Measurements from ENCODE around the gene NMS. TPM values are rescaled to one million over a fixed set of nuclear protein-coding genes. Genes with fewer than 3 reads are reported as not detected.

NMS gene
- total and polyA plus RNA-seq, 10 of the 15 experiments (the other 5 are each of a cell fraction or from before 2014, with no cell fraction given) = not detected

- TF ChIP-seq NR2C2 (IDR thresholded peaks at IDR 0.05; ENCODE audit: borderline replicate concordance, control insufficient read depth, insufficient read length, low read depth) (no peak), IKZF2 (IDR thresholded peaks at IDR 0.05) (no peak), BCL3 (IDR thresholded peaks at IDR 0.05; ENCODE audit: borderline replicate concordance, insufficient read depth, low read depth, low read length, poor library complexity, severe bottlenecking) (no peak), CBFB (IDR thresholded peaks at IDR 0.05; ENCODE audit: low read depth) (no peak)
These were observed 57.2 kb downstream of the NMS start (continued) for GRCh38 chr2:100527440-100528015.

GRCh38 chr2:100529176-100529575 lies 58.9 kb downstream of the NMS start:
- ChIA-PET CTCF (no interaction called here), RAD21 (ENCODE audit: unreplicated experiment) (interaction anchor here (0.6 kb wide), 1 partner anchor 10 kb away, joined by 3 read pairs; no protein-coding TSS in a partner anchor), POLR2A (no interaction called here), SMC1A (ENCODE audit: uncharacterized antibody, unreplicated experiment) (no interaction called here)
- in situ Hi-C loops (cut with MboI) = no loop called here
- Histone ChIP-seq H2AFZ (ENCODE audit: control insufficient read depth, low read depth, low read length) (no peak overlapping the region), H3K79me2 (ENCODE audit: control insufficient read depth, insufficient read depth, low read length) (no peaks in the 10 kb centered on the region), H3K4me3 (no peak overlapping the region), H3K27ac (ENCODE audit: control insufficient read depth, insufficient read depth) (no peak overlapping the region), H3K36me3 (ENCODE audit: control insufficient read depth in 2 of 2, insufficient read depth in 2 of 2, low read length in 1 of 2) (no peaks in the 10 kb centered on the region), H3K4me2 (ENCODE audit: control insufficient read depth, insufficient read depth) (no peak overlapping the region), H3K4me1 (ENCODE audit: control insufficient read depth, insufficient read depth, low read length) (no peaks in the 10 kb centered on the region), H3K27me3 (replicated peaks in 1 of 2; ENCODE audit: control insufficient read depth in 2 of 2, insufficient read depth in 2 of 2, low read length in 1 of 2) (peaks cover 2 to 3% of the 10 kb centered on the region in 2 experiments; a peak in 2 of 4 replicates), H4K20me1 (ENCODE audit: control insufficient read depth, insufficient read depth) (no peaks in the 10 kb centered on the region), H3K9ac (ENCODE audit: control insufficient read depth, insufficient read depth, low read length) (no peak overlapping the region), H3K9me3 (replicated peaks; ENCODE audit: control insufficient read depth, insufficient read depth, low read length) (no peaks in the 10 kb centered on the region; the same call in 2 of the 3 replicates)
- intact Hi-C loops (cut with micrococcal nuclease; ENCODE audit: unreplicated experiment) = no loop called here
- ATAC-seq (no peak), DNase-seq (ENCODE audit: low read depth, low spot score) (no peak), FAIRE-seq (no peak)
- no TSS peak for BruUV-seq (replicated peaks)
- WGBS (ENCODE audit: insufficient coverage, insufficient replicate concordance, low lambda C conversion rate, missing lambda C conversion rate) = 35% methylated on average over 8 of the region's 8 CpGs
- TF ChIP-seq MYC (IDR thresholded peaks at IDR 0.05; ENCODE audit: insufficient read depth, insufficient read length, insufficient replicate concordance, low read length, severe bottlenecking) (no peak), ZBTB11 (CRISPR knock-in tag; IDR thresholded peaks at IDR 0.05) (no peak), ZNF274 (IDR thresholded peaks at IDR 0.05; ENCODE audit: insufficient read depth, insufficient read length) (no peak), HDGF (IDR thresholded peaks at IDR 0.05) (no peak), MEF2B (IDR thresholded peaks at IDR 0.05; ENCODE audit: partially characterized antibody, poor library complexity, severe bottlenecking) (no peak), BRCA1 (IDR thresholded peaks at IDR 0.05; ENCODE audit: low read depth, low read length) (no peak), HDAC2 (IDR thresholded peaks at IDR 0.05) (no peak), ZNF217 (IDR thresholded peaks at IDR 0.05) (no peak), DPF2 (IDR thresholded peaks at IDR 0.05) (no peak), CREB1 (IDR thresholded peaks at IDR 0.05; ENCODE audit: low read depth) (no peak), NFYA (IDR thresholded peaks at IDR 0.05; ENCODE audit: borderline replicate concordance, low read depth, low read length) (no peak), KDM1A (IDR thresholded peaks at IDR 0.05; ENCODE audit: borderline replicate concordance) (no peak), EGR1 (IDR thresholded peaks at IDR 0.05; ENCODE audit: borderline replicate concordance in 1 of 2, low read depth in 2 of 2, low read length in 2 of 2) (no peak)
